Measurements from ENCODE around the gene HIVEP3.

DNA sequence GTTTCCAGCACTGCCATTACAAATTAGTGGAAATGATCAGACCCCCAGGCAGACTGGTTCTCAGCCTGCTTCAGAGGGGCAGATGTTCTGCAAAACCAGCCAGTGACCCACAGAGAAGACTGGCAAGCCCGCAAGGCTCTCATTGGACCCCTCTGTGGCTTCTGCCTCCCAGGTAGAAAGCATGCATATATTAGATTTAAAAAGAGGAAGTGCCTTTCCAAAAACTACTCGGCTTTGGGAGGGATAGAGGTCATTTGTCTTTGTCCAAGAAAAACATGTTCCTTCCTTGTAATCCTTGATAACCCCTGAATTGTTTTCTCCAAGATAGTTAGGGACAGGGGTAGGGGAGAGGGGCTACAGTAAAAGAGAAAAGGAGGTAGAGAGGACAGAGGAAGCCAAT, 11.8 kb downstream of the HIVEP3 start:
- TF ChIP-seq POLR2A (IDR thresholded peaks at IDR 0.05; ENCODE audit: low read length) (no peak), GATA1 (IDR thresholded peaks at IDR 0.05; ENCODE audit: low read depth, low read length) (no peak)

All from erythroblast (primary cell).